GM23338 (cell line): ENCODE data around the gene ELAC2. TPM values are rescaled to one million over a fixed set of nuclear protein-coding genes. Genes with fewer than 3 reads are reported as not detected.

Source experiments
- ATAC-seq: fragments of 200-7000 bp; cut with Tn5 transposase; 3 replicates; pipeline ENCODE4 v1.9.1; 2020
- DNase-seq: peaks from one replicate; pipeline ENCODE4 v3.0.0-alpha.2; 2015; ENCODE audit warnings: low spot score
- H2AFZ ChIP-seq: fragments of 200-600 bp; sonication (generic); 2 replicates; pipeline ENCODE4 v1.8.0; 2016; ENCODE audit warnings: antibody characterized with exemption, mild to moderate bottlenecking, moderate library complexity
- H3F3A ChIP-seq: fragments of 200-600 bp; sonication (generic); replicated peaks from 2 replicates; pipeline ENCODE4 v1.8.0; 2017; ENCODE audit warnings: antibody characterized with exemption, mixed run types, low read depth
- H3K27ac ChIP-seq: fragments of 200-600 bp; sonication (generic); 2 replicates; pipeline ENCODE4 v1.6.1; 2016; ENCODE audit warnings: low read depth
- H3K27me3 ChIP-seq: fragments of 200-600 bp; sonication (generic); 2 replicates; pipeline ENCODE4 v1.8.0; 2016; ENCODE audit warnings: mild to moderate bottlenecking, mixed run types, moderate library complexity; ENCODE audit not compliant: insufficient read depth
- H3K36me3 ChIP-seq: fragments of 200-600 bp; sonication (generic); 2 replicates; pipeline ENCODE4 v1.8.0; 2016; ENCODE audit warnings: mild to moderate bottlenecking; ENCODE audit not compliant: insufficient read depth
- H3K4me1 ChIP-seq: fragments of 200-600 bp; sonication (generic); 2 replicates; pipeline ENCODE4 v1.8.0; 2016; ENCODE audit warnings: mild to moderate bottlenecking, moderate library complexity; ENCODE audit not compliant: insufficient read depth
- H3K4me2 ChIP-seq: fragments of 200-600 bp; sonication (generic); 2 replicates; pipeline ENCODE4 v1.7.1; 2017; ENCODE audit warnings: mixed run types
- H3K4me3 ChIP-seq: fragments of 200-600 bp; sonication (generic); 2 replicates; pipeline ENCODE4 v1.6.1; 2016; ENCODE audit warnings: mixed run types
- H3K79me2 ChIP-seq: fragments of 200-600 bp; sonication (generic); replicated peaks from 2 replicates; pipeline ENCODE4 v1.8.0; 2017; ENCODE audit warnings: mild to moderate bottlenecking; ENCODE audit not compliant: insufficient read depth
- H3K9me2 ChIP-seq: fragments of 200-600 bp; sonication (generic); 2 replicates; pipeline ENCODE4 v1.8.0; 2017; ENCODE audit not compliant: insufficient read depth
- H4K20me1 ChIP-seq: fragments of 200-600 bp; sonication (generic); replicated peaks from 2 replicates; pipeline ENCODE4 v1.8.0; 2017; ENCODE audit warnings: mild to moderate bottlenecking; ENCODE audit not compliant: insufficient read depth
- H3K27ac Mint-ChIP-seq: 2 replicates; pipeline ENCODE4 v1.8.0; 2020; ENCODE audit warnings: inconsistent platforms, mild to moderate bottlenecking, moderate library complexity, mixed read lengths
- H3K27me3 Mint-ChIP-seq: 3 replicates; pipeline ENCODE4 v1.8.0; 2022; ENCODE audit warnings: low read depth, mild to moderate bottlenecking, moderate library complexity, mixed read lengths, inconsistent platforms; ENCODE audit not compliant: insufficient read depth, poor library complexity
- H3K36me3 Mint-ChIP-seq: 3 replicates; pipeline ENCODE4 v1.8.0; 2021; ENCODE audit warnings: low read depth, mild to moderate bottlenecking, inconsistent platforms, moderate library complexity, mixed read lengths
- H3K4me1 Mint-ChIP-seq: 3 replicates; pipeline ENCODE4 v1.8.0; 2020; ENCODE audit warnings: mild to moderate bottlenecking, inconsistent platforms, mixed read lengths
- H3K4me3 Mint-ChIP-seq: 3 replicates; pipeline ENCODE4 v1.8.0; 2021; ENCODE audit warnings: moderate library complexity, mild to moderate bottlenecking, inconsistent platforms, mixed read lengths
- H3K9me3 Mint-ChIP-seq: 3 replicates; pipeline ENCODE4 v1.8.0; 2020; ENCODE audit warnings: moderate library complexity, mild to moderate bottlenecking, inconsistent platforms, mixed read lengths
- CREB1 ChIP-seq: fragments of 250-450 bp; sonication (Bioruptor Pico); IDR thresholded peaks from 2 replicates; pipeline ENCODE4 v1.5.0; 2020; ENCODE audit warnings: low read depth, mild to moderate bottlenecking, moderate library complexity
- ETS1 ChIP-seq: IDR thresholded peaks from 2 replicates; pipeline ENCODE4 v1.6.1; 2016; ENCODE audit warnings: antibody characterized with exemption
- EZH2 ChIP-seq: fragments of 200-600 bp; sonication (generic); IDR thresholded peaks from one replicate; pipeline ENCODE4 v1.8.0; 2017; ENCODE audit warnings: antibody characterized with exemption, mild to moderate bottlenecking, low read depth; ENCODE audit not compliant: unreplicated experiment
- EZH2phosphoT487 ChIP-seq: fragments of 200-600 bp; sonication (generic); IDR thresholded peaks from one replicate; pipeline ENCODE4 v1.8.1; 2018; ENCODE audit warnings: antibody characterized with exemption; ENCODE audit not compliant: unreplicated experiment
- JUNB ChIP-seq: IDR thresholded peaks from one replicate; pipeline ENCODE4 v1.6.1; 2016; ENCODE audit warnings: antibody characterized with exemption; ENCODE audit not compliant: unreplicated experiment
- NANOG ChIP-seq: IDR thresholded peaks from 2 replicates; pipeline ENCODE4 v1.6.1; 2016; ENCODE audit warnings: antibody characterized with exemption, borderline replicate concordance
- ZNF114 ChIP-seq: fragments of 250-450 bp; sonication (Bioruptor Pico); IDR thresholded peaks from 2 replicates; pipeline ENCODE4 v1.5.0; 2020; ENCODE audit warnings: mild to moderate bottlenecking, moderate library complexity
- ZNF331 ChIP-seq: fragments of 250-450 bp; sonication (Bioruptor Pico); IDR thresholded peaks from 2 replicates; pipeline ENCODE4 v1.5.0; 2020; ENCODE audit warnings: low read depth, mild to moderate bottlenecking, moderate library complexity
- polyA plus RNA-seq: library from polyadenylated mRNA; unstranded; fragments of >200 nt; fragmentation: Nextera tagmentation; extraction: Ambion mirVana; gene quantifications from 2 replicates; pipeline ENCODE4 v1.2.1, GENCODE V29; 2016
- total RNA-seq: library from RNA; depleted of rRNA; stranded (reverse); fragments of >200 nt; shearing (Covaris generic); gene quantifications from 2 replicates; pipeline ENCODE4 v1.2.3, GENCODE V29; 2014
- TF ChIP-seq, protein P1 (sequence below): fragments of 250-450 bp; sonication (Bioruptor Pico); IDR thresholded peaks from 2 replicates; pipeline ENCODE4 v1.5.0; 2020; ENCODE audit warnings: mild to moderate bottlenecking, moderate library complexity
- TF ChIP-seq, protein P2 (sequence below), 2 experiments: fragments of 200-600 bp in 1 of 2; sonication (generic) in 1 of 2; conservative IDR thresholded peaks; 2 replicates each; pipeline versions ENCODE4 v1.5.1 to v1.6.1; 2016 to 2017; ENCODE audit warnings: antibody characterized with exemption in 2 of 2, low read depth in 2 of 2, mild to moderate bottlenecking in 2 of 2, moderate library complexity in 1 of 2

The ELAC2 gene
- total and polyA plus RNA-seq, 2 experiments from 2014 or later: 49.9 to 203 TPM

- no peak overlapping the region for H3K4me3 ChIP-seq
- H3K9me3 Mint-ChIP-seq: no peaks in the 10 kb centered on the region; the same call in 2 of the 3 replicates
- H3F3A ChIP-seq: 0 out of 2 replicates have a peak, but pooled peaks cover 3% of the 10 kb centered on the region
- no peaks in the 10 kb centered on the region for H3K4me1 ChIP-seq
- peaks cover 81% of the 10 kb centered on the region for H3K36me3 ChIP-seq
- ATAC-seq (no peak), DNase-seq (no peak)
- H3K27ac Mint-ChIP-seq: no peak overlapping the region
- no peaks in the 10 kb centered on the region for H3K79me2 ChIP-seq
- no peak overlapping the region for H3K27ac ChIP-seq
- peaks cover 20% of the 10 kb centered on the region for H4K20me1 ChIP-seq
- H3K27me3 ChIP-seq: no peaks in the 10 kb centered on the region
- no peaks in the 10 kb centered on the region for H3K9me2 ChIP-seq
- no peak overlapping the region for H3K4me2 ChIP-seq
- no peak overlapping the region for H3K4me3 Mint-ChIP-seq
- peaks cover 98% of the 10 kb centered on the region for H3K36me3 Mint-ChIP-seq
- no peaks in the 10 kb centered on the region for H3K4me1 Mint-ChIP-seq
- H3K27me3 Mint-ChIP-seq: peaks cover 5% of the 10 kb centered on the region
- H2AFZ ChIP-seq: no peak overlapping the region
- TF ChIP-seq JUNB (no peak), NANOG (no peak), EZH2phosphoT487 (no peak), ETS1 (no peak), CREB1 (CRISPR knock-in tag) (no peak), ZNF114 (CRISPR knock-in tag) (no peak), EZH2 (no peak), ZNF331 (CRISPR knock-in tag) (no peak)
- TF ChIP-seq, protein P1, sequence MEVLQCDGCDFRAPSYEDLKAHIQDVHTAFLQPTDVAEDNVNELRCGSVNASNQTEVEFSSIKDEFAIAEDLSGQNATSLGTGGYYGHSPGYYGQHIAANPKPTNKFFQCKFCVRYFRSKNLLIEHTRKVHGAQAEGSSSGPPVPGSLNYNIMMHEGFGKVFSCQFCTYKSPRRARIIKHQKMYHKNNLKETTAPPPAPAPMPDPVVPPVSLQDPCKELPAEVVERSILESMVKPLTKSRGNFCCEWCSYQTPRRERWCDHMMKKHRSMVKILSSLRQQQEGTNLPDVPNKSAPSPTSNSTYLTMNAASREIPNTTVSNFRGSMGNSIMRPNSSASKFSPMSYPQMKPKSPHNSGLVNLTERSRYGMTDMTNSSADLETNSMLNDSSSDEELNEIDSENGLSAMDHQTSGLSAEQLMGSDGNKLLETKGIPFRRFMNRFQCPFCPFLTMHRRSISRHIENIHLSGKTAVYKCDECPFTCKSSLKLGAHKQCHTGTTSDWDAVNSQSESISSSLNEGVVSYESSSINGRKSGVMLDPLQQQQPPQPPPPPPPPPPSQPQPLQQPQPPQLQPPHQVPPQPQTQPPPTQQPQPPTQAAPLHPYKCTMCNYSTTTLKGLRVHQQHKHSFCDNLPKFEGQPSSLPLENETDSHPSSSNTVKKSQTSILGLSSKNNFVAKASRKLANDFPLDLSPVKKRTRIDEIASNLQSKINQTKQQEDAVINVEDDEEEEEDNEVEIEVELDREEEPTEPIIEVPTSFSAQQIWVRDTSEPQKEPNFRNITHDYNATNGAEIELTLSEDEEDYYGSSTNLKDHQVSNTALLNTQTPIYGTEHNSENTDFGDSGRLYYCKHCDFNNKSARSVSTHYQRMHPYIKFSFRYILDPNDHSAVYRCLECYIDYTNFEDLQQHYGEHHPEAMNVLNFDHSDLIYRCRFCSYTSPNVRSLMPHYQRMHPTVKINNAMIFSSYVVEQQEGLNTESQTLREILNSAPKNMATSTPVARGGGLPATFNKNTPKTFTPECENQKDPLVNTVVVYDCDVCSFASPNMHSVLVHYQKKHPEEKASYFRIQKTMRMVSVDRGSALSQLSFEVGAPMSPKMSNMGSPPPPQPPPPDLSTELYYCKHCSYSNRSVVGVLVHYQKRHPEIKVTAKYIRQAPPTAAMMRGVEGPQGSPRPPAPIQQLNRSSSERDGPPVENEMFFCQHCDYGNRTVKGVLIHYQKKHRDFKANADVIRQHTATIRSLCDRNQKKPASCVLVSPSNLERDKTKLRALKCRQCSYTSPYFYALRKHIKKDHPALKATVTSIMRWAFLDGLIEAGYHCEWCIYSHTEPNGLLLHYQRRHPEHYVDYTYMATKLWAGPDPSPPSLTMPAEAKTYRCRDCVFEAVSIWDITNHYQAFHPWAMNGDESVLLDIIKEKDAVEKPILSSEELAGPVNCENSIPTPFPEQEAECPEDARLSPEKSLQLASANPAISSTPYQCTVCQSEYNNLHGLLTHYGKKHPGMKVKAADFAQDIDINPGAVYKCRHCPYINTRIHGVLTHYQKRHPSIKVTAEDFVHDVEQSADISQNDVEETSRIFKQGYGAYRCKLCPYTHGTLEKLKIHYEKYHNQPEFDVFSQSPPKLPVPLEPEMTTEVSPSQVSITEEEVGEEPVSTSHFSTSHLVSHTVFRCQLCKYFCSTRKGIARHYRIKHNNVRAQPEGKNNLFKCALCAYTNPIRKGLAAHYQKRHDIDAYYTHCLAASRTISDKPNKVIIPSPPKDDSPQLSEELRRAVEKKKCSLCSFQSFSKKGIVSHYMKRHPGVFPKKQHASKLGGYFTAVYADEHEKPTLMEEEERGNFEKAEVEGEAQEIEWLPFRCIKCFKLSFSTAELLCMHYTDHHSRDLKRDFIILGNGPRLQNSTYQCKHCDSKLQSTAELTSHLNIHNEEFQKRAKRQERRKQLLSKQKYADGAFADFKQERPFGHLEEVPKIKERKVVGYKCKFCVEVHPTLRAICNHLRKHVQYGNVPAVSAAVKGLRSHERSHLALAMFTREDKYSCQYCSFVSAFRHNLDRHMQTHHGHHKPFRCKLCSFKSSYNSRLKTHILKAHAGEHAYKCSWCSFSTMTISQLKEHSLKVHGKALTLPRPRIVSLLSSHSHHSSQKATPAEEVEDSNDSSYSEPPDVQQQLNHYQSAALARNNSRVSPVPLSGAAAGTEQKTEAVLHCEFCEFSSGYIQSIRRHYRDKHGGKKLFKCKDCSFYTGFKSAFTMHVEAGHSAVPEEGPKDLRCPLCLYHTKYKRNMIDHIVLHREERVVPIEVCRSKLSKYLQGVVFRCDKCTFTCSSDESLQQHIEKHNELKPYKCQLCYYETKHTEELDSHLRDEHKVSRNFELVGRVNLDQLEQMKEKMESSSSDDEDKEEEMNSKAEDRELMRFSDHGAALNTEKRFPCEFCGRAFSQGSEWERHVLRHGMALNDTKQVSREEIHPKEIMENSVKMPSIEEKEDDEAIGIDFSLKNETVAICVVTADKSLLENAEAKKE: no peak
- TF ChIP-seq, protein P2, sequence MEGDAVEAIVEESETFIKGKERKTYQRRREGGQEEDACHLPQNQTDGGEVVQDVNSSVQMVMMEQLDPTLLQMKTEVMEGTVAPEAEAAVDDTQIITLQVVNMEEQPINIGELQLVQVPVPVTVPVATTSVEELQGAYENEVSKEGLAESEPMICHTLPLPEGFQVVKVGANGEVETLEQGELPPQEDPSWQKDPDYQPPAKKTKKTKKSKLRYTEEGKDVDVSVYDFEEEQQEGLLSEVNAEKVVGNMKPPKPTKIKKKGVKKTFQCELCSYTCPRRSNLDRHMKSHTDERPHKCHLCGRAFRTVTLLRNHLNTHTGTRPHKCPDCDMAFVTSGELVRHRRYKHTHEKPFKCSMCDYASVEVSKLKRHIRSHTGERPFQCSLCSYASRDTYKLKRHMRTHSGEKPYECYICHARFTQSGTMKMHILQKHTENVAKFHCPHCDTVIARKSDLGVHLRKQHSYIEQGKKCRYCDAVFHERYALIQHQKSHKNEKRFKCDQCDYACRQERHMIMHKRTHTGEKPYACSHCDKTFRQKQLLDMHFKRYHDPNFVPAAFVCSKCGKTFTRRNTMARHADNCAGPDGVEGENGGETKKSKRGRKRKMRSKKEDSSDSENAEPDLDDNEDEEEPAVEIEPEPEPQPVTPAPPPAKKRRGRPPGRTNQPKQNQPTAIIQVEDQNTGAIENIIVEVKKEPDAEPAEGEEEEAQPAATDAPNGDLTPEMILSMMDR (conservative IDR thresholded peaks at IDR 0.05; ENCODE audit: low read depth in 2 of 2): no peak
Observed at GRCh38 chr17:12995106-12995895, 22.5 kb downstream of the ELAC2 start.
